Measurements from ENCODE around the gene YKT6. TPM values are rescaled to one million over a fixed set of nuclear protein-coding genes. Genes with fewer than 3 reads are reported as not detected.
"Not testable (repeated sequence)": the region's sequence is repeated elsewhere in the genome, so short reads cannot be mapped to it uniquely, and the experiment has no call there.

YKT6 gene
- total and polyA plus RNA-seq, 2 experiments from 2014 or later, result 75.7 to 86.9 TPM

DNA sequence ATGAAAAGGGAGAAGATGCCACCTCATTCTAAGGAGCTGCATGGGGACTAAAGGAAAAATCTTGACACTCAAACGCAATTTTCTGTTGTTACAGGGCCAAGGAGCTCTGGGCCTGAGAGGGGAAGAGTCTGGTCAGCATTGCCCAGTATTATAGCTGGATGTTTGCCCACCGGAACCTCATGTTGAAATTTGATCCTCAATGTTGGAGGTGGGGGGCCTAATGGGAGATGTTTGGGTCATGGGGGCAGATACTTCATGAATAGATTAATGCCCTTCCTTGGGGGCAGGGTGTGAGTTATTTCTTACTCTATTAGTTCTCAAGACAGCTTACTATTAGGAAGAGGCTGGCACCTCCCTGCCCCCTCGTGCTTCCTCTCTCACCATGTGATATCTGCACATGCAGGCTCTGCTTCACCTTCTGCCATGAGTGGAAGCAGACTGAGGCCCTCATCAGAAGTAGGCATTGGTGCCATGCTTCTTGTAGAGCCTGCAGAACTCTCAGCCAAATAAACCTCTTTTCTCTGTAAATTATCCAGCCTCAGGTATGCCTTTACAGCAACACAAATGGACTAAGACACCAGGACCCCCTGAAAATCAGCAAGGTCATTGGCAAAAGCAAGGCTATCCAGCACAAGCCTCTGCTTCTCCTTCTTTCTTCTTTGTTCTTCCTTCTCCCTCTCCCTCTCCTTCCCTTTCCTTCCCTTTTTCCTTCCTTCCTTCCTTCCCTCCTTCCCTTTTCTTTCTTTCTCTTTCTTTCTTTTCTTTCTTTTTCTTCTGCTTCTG lies 26.7 kb upstream of the YKT6 start:
- no peaks in the 10 kb centered on the region for H4K20me1 ChIP-seq (ENCODE audit: insufficient read depth, poor library complexity, severe bottlenecking)
- DNase-seq (ENCODE audit: low spot score), result no peak
- H3K9me3 ChIP-seq (ENCODE audit: low read depth), result no peaks in the 10 kb centered on the region
- 44% methylated on average over 3 of the region's 3 CpGs for WGBS (ENCODE audit: low lambda C conversion rate, missing lambda C conversion rate)
- H2AFZ ChIP-seq, result no peak overlapping the region
- TF ChIP-seq CTCF (IDR thresholded peaks at IDR 0.05; ENCODE audit: poor library complexity), result no peak
- TF ChIP-seq EZH2phosphoT487 (IDR thresholded peaks at IDR 0.05; ENCODE audit: low read depth, severe bottlenecking, unreplicated experiment), result no peak
- no peaks in the 10 kb centered on the region for H3K4me1 ChIP-seq (ENCODE audit: insufficient read depth)
- H3K79me2 ChIP-seq, result no peaks in the 10 kb centered on the region
- H3K9me2 ChIP-seq (replicated peaks; ENCODE audit: insufficient read depth), result no peaks in the 10 kb centered on the region
- H3K36me3 ChIP-seq (replicated peaks; ENCODE audit: insufficient read depth, low read depth), result no peaks in the 10 kb centered on the region
- H3K4me3 ChIP-seq, result no peak overlapping the region
- H3K27ac ChIP-seq, result no peak overlapping the region
- H3K4me2 ChIP-seq, result no peak overlapping the region
- no peaks in the 10 kb centered on the region for H3K27me3 ChIP-seq

DNA sequence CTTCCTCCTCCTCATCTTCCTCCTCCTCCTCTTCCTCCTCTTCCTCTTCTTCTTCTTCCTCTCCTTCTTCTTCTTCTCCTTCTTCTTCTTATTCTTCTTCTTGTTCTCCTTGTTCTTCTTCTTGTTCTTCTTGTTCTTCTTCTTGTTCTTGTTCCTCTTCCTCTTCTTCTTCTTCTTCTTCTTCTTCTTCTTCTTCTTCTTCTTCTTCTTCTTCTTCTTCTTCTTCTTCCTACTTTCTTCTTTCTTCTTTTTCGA lies 26.2 kb upstream of the YKT6 start:
- not testable (repeated sequence) for H3K9me3 ChIP-seq (ENCODE audit: low read depth); H3K9me2 ChIP-seq (replicated peaks; ENCODE audit: insufficient read depth); DNase-seq (ENCODE audit: low spot score); H3K4me2 ChIP-seq; H3K27me3 ChIP-seq; H4K20me1 ChIP-seq (ENCODE audit: insufficient read depth, poor library complexity, severe bottlenecking); H3K79me2 ChIP-seq; H3K4me1 ChIP-seq (ENCODE audit: insufficient read depth); H3K27ac ChIP-seq; H3K36me3 ChIP-seq (replicated peaks; ENCODE audit: insufficient read depth, low read depth); H3K4me3 ChIP-seq; H2AFZ ChIP-seq
- 92% methylated on average over 1 of the region's 1 CpG for WGBS (ENCODE audit: low lambda C conversion rate, missing lambda C conversion rate)

DNA sequence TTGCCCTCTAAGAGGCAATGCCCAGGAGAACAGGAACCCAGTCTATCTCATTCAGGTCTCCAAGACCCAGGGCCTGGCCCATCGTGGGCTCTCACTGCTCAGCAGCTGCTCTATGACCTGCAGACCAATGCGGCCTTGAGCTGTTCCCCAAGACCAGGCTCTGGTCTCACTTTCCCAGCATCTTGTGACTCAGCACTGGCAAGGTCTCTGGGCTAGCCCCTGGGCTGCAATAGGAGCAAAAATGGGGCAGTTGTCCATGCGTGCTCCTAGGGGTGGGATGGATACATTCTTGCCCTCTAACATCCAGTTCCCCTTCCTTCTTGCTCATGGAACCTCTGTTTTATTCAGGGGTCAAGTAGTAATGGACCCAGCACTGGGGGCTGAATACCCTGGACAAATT lies 25.0 kb upstream of the YKT6 start:
- Histone ChIP-seq H3K9me2 (replicated peaks; ENCODE audit: insufficient read depth) (no peaks in the 10 kb centered on the region), H4K20me1 (ENCODE audit: insufficient read depth, poor library complexity, severe bottlenecking) (no peaks in the 10 kb centered on the region), H2AFZ (no peak overlapping the region), H3K27ac (no peak overlapping the region), H3K4me3 (no peak overlapping the region), H3K36me3 (replicated peaks; ENCODE audit: insufficient read depth, low read depth) (no peaks in the 10 kb centered on the region), H3K9me3 (ENCODE audit: low read depth) (no peaks in the 10 kb centered on the region), H3K4me1 (ENCODE audit: insufficient read depth) (no peaks in the 10 kb centered on the region), H3K27me3 (no peaks in the 10 kb centered on the region), H3K4me2 (no peak overlapping the region), H3K79me2 (no peaks in the 10 kb centered on the region)
- no peak for TF ChIP-seq CTCF (IDR thresholded peaks at IDR 0.05; ENCODE audit: poor library complexity)
- TF ChIP-seq EZH2phosphoT487 (IDR thresholded peaks at IDR 0.05; ENCODE audit: low read depth, severe bottlenecking, unreplicated experiment), result no peak
- TF ChIP-seq EZH2 (IDR thresholded peaks at IDR 0.05; ENCODE audit: borderline replicate concordance), result no peak
- no peak for DNase-seq (ENCODE audit: low spot score)
- 96% methylated on average over 3 of the region's 3 CpGs for WGBS (ENCODE audit: low lambda C conversion rate, missing lambda C conversion rate)

GRCh38 chr7:44176486-44176885 lies 24.3 kb upstream of the YKT6 start:
- Histone ChIP-seq H3K27me3 (no peaks in the 10 kb centered on the region), H2AFZ (no peak overlapping the region), H3K4me3 (no peak overlapping the region), H3K9me3 (ENCODE audit: low read depth) (no peaks in the 10 kb centered on the region), H3K79me2 (no peaks in the 10 kb centered on the region), H3K4me2 (no peak overlapping the region), H3K36me3 (replicated peaks; ENCODE audit: insufficient read depth, low read depth) (no peaks in the 10 kb centered on the region), H3K4me1 (ENCODE audit: insufficient read depth) (no peaks in the 10 kb centered on the region), H3K27ac (no peak overlapping the region), H4K20me1 (ENCODE audit: insufficient read depth, poor library complexity, severe bottlenecking) (no peaks in the 10 kb centered on the region), H3K9me2 (replicated peaks; ENCODE audit: insufficient read depth) (no peaks in the 10 kb centered on the region)
- TF ChIP-seq CTCF (IDR thresholded peaks at IDR 0.05; ENCODE audit: poor library complexity) (no peak), EZH2 (IDR thresholded peaks at IDR 0.05; ENCODE audit: borderline replicate concordance) (no peak), EZH2phosphoT487 (IDR thresholded peaks at IDR 0.05; ENCODE audit: low read depth, severe bottlenecking, unreplicated experiment) (no peak)
- DNase-seq (ENCODE audit: low spot score), result no peak
- WGBS (ENCODE audit: low lambda C conversion rate, missing lambda C conversion rate), result 67% methylated on average over 7 of the region's 7 CpGs
